ENCODE data around the gene CADM2.
"Not testable (repeated sequence)": the region's sequence is repeated elsewhere in the genome, so short reads cannot be mapped to it uniquely, and the experiment has no call there.

CADM2 gene

DNA sequence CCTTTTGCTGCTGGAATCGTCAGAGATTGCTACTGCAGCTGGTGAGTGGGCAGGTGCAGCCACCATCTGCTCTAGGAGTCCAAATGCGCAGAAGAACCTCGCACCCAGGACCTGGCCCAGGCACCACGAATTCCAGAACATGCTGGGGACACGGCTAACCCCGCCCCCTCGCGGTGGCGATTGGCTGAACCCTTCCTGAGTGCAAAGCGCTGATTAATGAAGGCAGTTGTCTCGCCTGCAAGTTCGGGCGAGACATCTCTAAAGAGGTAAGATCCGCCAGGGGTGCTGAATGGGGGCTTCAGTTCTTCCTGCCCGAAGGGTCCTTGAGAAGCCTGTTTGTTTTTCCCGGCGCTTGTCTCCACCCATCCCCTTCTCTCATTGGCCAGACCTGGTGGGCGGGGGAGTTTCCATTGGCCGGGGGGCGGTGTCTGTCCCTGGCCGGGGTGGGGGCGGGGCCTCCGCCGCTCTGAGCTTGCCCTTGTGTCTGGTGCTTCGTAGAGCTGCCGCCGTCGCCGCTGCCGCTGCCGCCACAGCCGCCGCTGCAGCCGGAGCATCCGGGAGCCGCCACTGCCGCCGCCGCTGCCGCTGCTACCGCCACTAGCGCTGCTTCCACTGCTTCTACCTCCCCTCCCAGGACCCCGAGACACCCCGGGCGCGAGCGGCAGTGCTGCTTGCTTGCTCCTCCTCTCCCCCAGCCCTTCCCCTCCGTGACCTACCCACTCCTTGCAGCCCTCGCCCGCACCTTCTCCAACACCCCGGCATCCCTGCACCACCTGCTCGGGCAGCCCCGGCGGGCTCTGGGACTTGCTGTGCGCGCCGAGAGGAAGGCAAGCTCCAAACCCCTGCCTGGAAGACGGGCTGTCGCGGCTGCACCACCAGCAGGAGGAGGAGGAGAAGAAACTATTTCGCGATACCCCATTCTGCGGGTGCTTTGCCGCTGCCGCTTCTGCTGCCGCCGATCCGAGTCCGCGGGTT lies at the start of gene CADM2:
Gene CADM2, plus strand, starts transcription at position 495 of the 975 bp plus-strand sequence.
- no peaks in the 10 kb centered on the region for H3K9me3 Mint-ChIP-seq
- peaks cover 63% of the 10 kb centered on the region for H3K27me3 Mint-ChIP-seq (ENCODE audit: low read depth, poor library complexity)
- H3K36me3 Mint-ChIP-seq (ENCODE audit: low read depth) = no peaks in the 10 kb centered on the region
- H3K4me3 Mint-ChIP-seq = peak within 1 kb of the TSS; percentile 84
- no peak within 1 kb of the TSS for H3K27ac Mint-ChIP-seq
- DNase-seq = peak; percentile 95
- TF ChIP-seq, protein P1, sequence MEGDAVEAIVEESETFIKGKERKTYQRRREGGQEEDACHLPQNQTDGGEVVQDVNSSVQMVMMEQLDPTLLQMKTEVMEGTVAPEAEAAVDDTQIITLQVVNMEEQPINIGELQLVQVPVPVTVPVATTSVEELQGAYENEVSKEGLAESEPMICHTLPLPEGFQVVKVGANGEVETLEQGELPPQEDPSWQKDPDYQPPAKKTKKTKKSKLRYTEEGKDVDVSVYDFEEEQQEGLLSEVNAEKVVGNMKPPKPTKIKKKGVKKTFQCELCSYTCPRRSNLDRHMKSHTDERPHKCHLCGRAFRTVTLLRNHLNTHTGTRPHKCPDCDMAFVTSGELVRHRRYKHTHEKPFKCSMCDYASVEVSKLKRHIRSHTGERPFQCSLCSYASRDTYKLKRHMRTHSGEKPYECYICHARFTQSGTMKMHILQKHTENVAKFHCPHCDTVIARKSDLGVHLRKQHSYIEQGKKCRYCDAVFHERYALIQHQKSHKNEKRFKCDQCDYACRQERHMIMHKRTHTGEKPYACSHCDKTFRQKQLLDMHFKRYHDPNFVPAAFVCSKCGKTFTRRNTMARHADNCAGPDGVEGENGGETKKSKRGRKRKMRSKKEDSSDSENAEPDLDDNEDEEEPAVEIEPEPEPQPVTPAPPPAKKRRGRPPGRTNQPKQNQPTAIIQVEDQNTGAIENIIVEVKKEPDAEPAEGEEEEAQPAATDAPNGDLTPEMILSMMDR (IDR thresholded peaks at IDR 0.05) = no peak
- peaks cover 36% of the 10 kb centered on the region for H3K4me1 Mint-ChIP-seq

DNA sequence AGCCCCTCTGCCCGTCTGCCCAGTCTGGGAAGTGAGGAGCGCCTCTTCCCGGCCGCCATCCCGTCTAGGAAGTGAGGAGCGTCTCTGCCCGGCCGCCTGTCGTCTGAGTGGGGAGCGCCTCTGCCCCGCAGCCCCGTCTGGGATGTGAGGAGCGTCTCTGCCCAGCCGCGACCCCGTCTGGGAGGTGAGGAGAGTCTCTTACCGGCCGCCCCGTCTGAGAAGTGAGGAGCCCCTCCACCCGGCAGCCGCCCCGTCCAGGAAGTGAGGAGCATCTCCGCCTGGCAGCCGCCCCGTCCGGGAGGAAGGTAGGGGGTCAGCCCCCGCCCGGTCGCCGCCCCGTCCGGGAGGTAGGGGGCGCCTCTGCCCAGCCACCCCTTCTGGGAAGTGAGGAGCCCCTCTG lies 40.2 kb upstream of the CADM2 start:
- H3K4me1 Mint-ChIP-seq; H3K4me3 Mint-ChIP-seq; H3K27me3 Mint-ChIP-seq (ENCODE audit: low read depth, poor library complexity); DNase-seq; H3K36me3 Mint-ChIP-seq (ENCODE audit: low read depth); H3K27ac Mint-ChIP-seq: not testable (repeated sequence)
- H3K9me3 Mint-ChIP-seq = peaks cover 19% of the 10 kb centered on the region

DNA sequence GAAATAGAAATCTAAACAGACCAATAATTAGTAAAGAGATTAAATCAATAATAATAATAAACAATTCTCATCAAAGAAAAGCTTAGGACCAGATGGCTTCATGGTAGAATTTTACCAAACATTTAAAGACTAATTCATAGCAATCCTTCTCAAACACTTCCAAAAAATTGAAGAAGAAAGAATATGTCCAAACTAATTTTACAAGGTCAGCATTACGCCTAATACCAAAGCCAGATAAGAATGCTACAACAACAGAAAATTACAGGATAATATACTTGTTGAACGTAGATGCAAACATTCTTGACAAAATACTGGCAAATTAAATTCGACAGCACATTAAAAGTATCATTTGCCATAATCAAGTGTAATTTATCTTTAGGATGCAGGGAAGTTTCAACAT lies 36.1 kb upstream of the CADM2 start:
- no peaks in the 10 kb centered on the region for H3K4me1 Mint-ChIP-seq
- peaks cover 3% of the 10 kb centered on the region for H3K36me3 Mint-ChIP-seq (ENCODE audit: low read depth)
- DNase-seq = no peak
- H3K4me3 Mint-ChIP-seq = no peak overlapping the region
- H3K27ac Mint-ChIP-seq = no peak overlapping the region
- peaks cover 10% of the 10 kb centered on the region for H3K9me3 Mint-ChIP-seq
- no peaks in the 10 kb centered on the region for H3K27me3 Mint-ChIP-seq (ENCODE audit: low read depth, poor library complexity)
- TF ChIP-seq, protein P1 (IDR thresholded peaks at IDR 0.05) = no peak

DNA sequence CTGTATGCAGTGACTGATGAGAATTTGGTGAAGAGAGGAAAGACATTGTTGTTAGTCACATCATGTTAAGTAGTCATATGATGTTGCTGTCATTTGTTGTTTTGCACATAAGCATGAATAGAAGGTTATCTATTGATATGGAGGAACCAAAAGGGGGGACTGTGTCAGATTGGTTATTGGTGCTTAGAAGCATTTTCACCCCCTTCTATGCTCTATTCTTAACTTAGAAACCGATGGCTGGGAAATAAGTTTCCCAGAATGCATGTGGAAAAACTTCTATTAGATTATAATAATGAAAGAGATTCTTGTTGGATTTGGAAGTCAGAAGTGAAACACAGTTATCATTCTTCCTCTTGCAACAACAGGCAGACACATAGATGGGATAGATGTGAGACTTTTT lies 33.2 kb upstream of the CADM2 start:
- Mint-ChIP-seq H3K27ac (no peak overlapping the region), H3K27me3 (ENCODE audit: low read depth, poor library complexity) (no peaks in the 10 kb centered on the region), H3K36me3 (ENCODE audit: low read depth) (no peaks in the 10 kb centered on the region), H3K4me3 (no peak overlapping the region), H3K4me1 (no peaks in the 10 kb centered on the region), H3K9me3 (no peaks in the 10 kb centered on the region)
- no peak for DNase-seq
- TF ChIP-seq, protein P1 (IDR thresholded peaks at IDR 0.05) = no peak

DNA sequence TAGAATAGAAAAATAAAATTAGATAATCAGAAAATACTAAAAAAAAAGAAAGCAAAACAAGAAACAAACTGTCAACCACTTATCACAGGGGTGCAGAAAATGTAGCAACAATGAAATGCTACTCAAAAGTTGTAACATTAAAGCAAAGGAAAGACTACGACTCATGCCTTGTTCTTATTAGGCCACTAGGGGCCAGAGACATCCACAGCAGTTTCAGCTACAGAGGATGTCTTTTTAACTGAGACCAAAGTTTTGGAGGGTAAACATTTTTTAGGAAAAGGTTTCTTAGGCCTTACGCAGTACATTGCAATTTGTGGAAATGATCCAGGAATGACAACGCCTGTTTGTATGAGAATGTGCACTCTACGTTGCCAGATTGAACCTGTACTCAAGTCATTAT lies 15.4 kb upstream of the CADM2 start:
- no peaks in the 10 kb centered on the region for H3K36me3 Mint-ChIP-seq (ENCODE audit: low read depth)
- TF ChIP-seq, protein P1 (IDR thresholded peaks at IDR 0.05) = peak; percentile 44
- no peak for DNase-seq
- H3K4me1 Mint-ChIP-seq = no peaks in the 10 kb centered on the region
- H3K27me3 Mint-ChIP-seq (ENCODE audit: low read depth, poor library complexity) = no peaks in the 10 kb centered on the region
- no peak overlapping the region for H3K27ac Mint-ChIP-seq
- no peak overlapping the region for H3K4me3 Mint-ChIP-seq
- H3K9me3 Mint-ChIP-seq = no peaks in the 10 kb centered on the region

DNA sequence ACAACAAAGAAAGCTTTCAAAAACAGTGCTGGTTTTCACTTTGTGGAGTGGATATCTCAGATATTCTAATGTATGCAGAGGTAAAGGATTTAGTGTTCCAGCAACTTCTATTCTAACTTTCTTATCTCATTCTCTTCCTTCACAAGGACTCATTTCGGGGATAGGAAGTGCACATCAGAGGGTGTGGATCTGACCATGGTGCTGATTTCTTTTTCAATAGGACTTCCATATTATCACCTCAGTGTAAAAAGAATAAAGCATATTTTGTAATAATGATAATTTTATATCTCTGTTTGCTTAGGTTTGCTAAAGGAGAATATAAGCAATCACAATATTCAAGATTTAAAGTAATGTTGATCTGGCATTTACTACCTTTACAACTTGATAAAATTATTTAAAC lies 12.5 kb upstream of the CADM2 start:
- no peak for DNase-seq
- H3K4me1 Mint-ChIP-seq = no peaks in the 10 kb centered on the region
- no peak overlapping the region for H3K27ac Mint-ChIP-seq
- TF ChIP-seq, protein P1 (IDR thresholded peaks at IDR 0.05) = no peak
- no peak overlapping the region for H3K4me3 Mint-ChIP-seq
- no peaks in the 10 kb centered on the region for H3K36me3 Mint-ChIP-seq (ENCODE audit: low read depth)
- H3K27me3 Mint-ChIP-seq (ENCODE audit: low read depth, poor library complexity) = no peaks in the 10 kb centered on the region
- H3K9me3 Mint-ChIP-seq = no peaks in the 10 kb centered on the region
